Measurements from ENCODE around the gene PBXIP1. TPM values are rescaled to one million over a fixed set of nuclear protein-coding genes. Genes with fewer than 3 reads are reported as not detected.

The PBXIP1 gene
- total and polyA plus RNA-seq, 2 of the 13 experiments (the other 11 are each of a cell fraction or from before 2014, with no cell fraction given): 16.3 to 31.9 TPM

DNA sequence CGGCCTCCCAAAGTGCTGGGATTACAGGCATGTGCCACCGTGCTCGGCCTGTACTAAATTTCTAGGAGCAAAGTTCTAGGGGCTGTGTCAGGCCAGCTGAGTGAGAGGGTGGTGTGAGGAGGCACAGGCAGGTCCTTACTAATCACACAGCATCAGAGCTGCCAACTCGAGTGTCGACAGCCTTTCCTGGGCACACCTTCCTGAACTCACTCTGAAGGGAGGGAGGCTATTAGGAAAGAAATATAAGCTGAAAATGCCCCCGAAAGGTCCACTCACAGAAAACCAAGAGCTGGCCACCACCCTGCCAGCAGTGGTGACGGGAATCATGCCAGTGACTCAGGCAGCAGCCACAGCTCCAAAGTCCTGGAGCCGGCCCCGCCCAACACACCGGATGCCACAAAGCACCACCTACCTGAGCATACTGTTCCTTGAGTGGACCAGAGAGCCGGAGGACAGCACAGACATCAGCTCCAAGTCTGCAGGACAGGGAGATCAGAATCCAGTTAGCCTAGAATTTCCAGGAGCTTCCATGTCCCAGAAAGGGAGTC lies 23.9 kb downstream of the PBXIP1 start (continued):
- TF ChIP-seq, protein P1, sequence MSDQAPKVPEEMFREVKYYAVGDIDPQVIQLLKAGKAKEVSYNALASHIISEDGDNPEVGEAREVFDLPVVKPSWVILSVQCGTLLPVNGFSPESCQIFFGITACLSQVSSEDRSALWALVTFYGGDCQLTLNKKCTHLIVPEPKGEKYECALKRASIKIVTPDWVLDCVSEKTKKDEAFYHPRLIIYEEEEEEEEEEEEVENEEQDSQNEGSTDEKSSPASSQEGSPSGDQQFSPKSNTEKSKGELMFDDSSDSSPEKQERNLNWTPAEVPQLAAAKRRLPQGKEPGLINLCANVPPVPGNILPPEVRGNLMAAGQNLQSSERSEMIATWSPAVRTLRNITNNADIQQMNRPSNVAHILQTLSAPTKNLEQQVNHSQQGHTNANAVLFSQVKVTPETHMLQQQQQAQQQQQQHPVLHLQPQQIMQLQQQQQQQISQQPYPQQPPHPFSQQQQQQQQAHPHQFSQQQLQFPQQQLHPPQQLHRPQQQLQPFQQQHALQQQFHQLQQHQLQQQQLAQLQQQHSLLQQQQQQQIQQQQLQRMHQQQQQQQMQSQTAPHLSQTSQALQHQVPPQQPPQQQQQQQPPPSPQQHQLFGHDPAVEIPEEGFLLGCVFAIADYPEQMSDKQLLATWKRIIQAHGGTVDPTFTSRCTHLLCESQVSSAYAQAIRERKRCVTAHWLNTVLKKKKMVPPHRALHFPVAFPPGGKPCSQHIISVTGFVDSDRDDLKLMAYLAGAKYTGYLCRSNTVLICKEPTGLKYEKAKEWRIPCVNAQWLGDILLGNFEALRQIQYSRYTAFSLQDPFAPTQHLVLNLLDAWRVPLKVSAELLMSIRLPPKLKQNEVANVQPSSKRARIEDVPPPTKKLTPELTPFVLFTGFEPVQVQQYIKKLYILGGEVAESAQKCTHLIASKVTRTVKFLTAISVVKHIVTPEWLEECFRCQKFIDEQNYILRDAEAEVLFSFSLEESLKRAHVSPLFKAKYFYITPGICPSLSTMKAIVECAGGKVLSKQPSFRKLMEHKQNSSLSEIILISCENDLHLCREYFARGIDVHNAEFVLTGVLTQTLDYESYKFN (CRISPR knock-in tag; conservative IDR thresholded peaks at IDR 0.05): peak; percentile 82
- no peak for TF ChIP-seq RAD51 (IDR thresholded peaks at IDR 0.05; ENCODE audit: borderline replicate concordance)
- no peak for TF ChIP-seq ZNF652 (CRISPR knock-in tag; IDR thresholded peaks at IDR 0.05; ENCODE audit: borderline replicate concordance, low read depth)
- no peak for TF ChIP-seq ZMYM2 (CRISPR knock-in tag; IDR thresholded peaks at IDR 0.05)
- no peak for TF ChIP-seq ZNF724P (CRISPR knock-in tag; IDR thresholded peaks at IDR 0.05; ENCODE audit: borderline replicate concordance)
- no peak for TF ChIP-seq CENPT (CRISPR knock-in tag; IDR thresholded peaks at IDR 0.05; ENCODE audit: low read depth)
- peak; percentile 63 for TF ChIP-seq RBFOX2 (IDR thresholded peaks at IDR 0.05; ENCODE audit: low read depth, low read length)
- TF ChIP-seq, protein P2, sequence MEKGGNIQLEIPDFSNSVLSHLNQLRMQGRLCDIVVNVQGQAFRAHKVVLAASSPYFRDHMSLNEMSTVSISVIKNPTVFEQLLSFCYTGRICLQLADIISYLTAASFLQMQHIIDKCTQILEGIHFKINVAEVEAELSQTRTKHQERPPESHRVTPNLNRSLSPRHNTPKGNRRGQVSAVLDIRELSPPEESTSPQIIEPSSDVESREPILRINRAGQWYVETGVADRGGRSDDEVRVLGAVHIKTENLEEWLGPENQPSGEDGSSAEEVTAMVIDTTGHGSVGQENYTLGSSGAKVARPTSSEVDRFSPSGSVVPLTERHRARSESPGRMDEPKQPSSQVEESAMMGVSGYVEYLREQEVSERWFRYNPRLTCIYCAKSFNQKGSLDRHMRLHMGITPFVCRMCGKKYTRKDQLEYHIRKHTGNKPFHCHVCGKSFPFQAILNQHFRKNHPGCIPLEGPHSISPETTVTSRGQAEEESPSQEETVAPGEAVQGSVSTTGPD (CRISPR knock-in tag; IDR thresholded peaks at IDR 0.05): peak; percentile 89
- no peak for TF ChIP-seq CCDC6 (CRISPR knock-in tag; IDR thresholded peaks at IDR 0.05)
- TF ChIP-seq ETV6 (CRISPR knock-in tag; conservative IDR thresholded peaks at IDR 0.05): no peak
- peak; percentile 98 for TF ChIP-seq ZNF549 (CRISPR knock-in tag; IDR thresholded peaks at IDR 0.05)
- TF ChIP-seq KDM4B (CRISPR knock-in tag; IDR thresholded peaks at IDR 0.05): no peak
- TF ChIP-seq NFE2 (CRISPR knock-in tag; IDR thresholded peaks at IDR 0.05): no peak
- TF ChIP-seq SP140L (CRISPR knock-in tag; IDR thresholded peaks at IDR 0.05; ENCODE audit: borderline replicate concordance): no peak
- TF ChIP-seq MED8 (CRISPR knock-in tag; IDR thresholded peaks at IDR 0.05; ENCODE audit: insufficient replicate concordance): no peak
- TF ChIP-seq EEA1 (CRISPR knock-in tag; IDR thresholded peaks at IDR 0.05; ENCODE audit: borderline replicate concordance): no peak
- TF ChIP-seq ZNF569 (CRISPR knock-in tag; IDR thresholded peaks at IDR 0.05; ENCODE audit: borderline replicate concordance): no peak
- TF ChIP-seq, protein P3, sequence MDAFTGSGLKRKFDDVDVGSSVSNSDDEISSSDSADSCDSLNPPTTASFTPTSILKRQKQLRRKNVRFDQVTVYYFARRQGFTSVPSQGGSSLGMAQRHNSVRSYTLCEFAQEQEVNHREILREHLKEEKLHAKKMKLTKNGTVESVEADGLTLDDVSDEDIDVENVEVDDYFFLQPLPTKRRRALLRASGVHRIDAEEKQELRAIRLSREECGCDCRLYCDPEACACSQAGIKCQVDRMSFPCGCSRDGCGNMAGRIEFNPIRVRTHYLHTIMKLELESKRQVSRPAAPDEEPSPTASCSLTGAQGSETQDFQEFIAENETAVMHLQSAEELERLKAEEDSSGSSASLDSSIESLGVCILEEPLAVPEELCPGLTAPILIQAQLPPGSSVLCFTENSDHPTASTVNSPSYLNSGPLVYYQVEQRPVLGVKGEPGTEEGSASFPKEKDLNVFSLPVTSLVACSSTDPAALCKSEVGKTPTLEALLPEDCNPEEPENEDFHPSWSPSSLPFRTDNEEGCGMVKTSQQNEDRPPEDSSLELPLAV (CRISPR knock-in tag; conservative IDR thresholded peaks at IDR 0.05; ENCODE audit: low read depth): no peak
- no peak for TF ChIP-seq ZNF496 (CRISPR knock-in tag; IDR thresholded peaks at IDR 0.05; ENCODE audit: insufficient replicate concordance)
- no peak for TF ChIP-seq CBFB (CRISPR knock-in tag; IDR thresholded peaks at IDR 0.05)
